WTC11 (cell line): ENCODE data around the gene CD34. TPM values are rescaled to one million over a fixed set of nuclear protein-coding genes. Genes with fewer than 3 reads are reported as not detected.

Experiments
- ATAC-seq: fragments of 200-7000 bp; cut with Tn5 transposase; 2 replicates; pipeline ENCODE4 v1.10.0; 2021; ENCODE audit warnings: mild to moderate bottlenecking, moderate library complexity
- CTCF ChIA-PET: fragments of 300-600 bp; sonication (Branson Sonifier 250); formaldehyde crosslinking; loops from one replicate; lab custom pipeline; 2021; ENCODE audit warnings: antibody characterized with exemption; lab: Charles Lee
- POLR2A ChIA-PET: fragments of 350-600 bp; sonication (Branson Sonifier 250); formaldehyde crosslinking; loops from one replicate; lab custom pipeline; 2021; ENCODE audit warnings: antibody characterized with exemption; lab: Charles Lee
- DNase-seq: peaks from one replicate; pipeline ENCODE4 v3.0.0; 2021; ENCODE audit warnings: low spot score
- H3K27ac Mint-ChIP-seq: 2 replicates; pipeline ENCODE4 v1.8.0; 2021; ENCODE audit warnings: mixed read lengths
- H3K27me3 Mint-ChIP-seq: 2 replicates; pipeline ENCODE4 v1.8.0; 2021; ENCODE audit warnings: low read depth, mild to moderate bottlenecking, moderate library complexity, mixed read lengths
- H3K36me3 Mint-ChIP-seq: 2 replicates; pipeline ENCODE4 v1.8.0; 2021; ENCODE audit warnings: mixed read lengths
- H3K4me1 Mint-ChIP-seq: 2 replicates; pipeline ENCODE4 v1.8.0; 2022; ENCODE audit warnings: mixed read lengths
- H3K4me3 Mint-ChIP-seq: 2 replicates; pipeline ENCODE4 v1.8.0; 2021; ENCODE audit warnings: mild to moderate bottlenecking, moderate library complexity, mixed read lengths
- H3K9me3 Mint-ChIP-seq: 2 replicates; pipeline ENCODE4 v1.8.0; 2021; ENCODE audit warnings: mixed read lengths
- CTCF ChIP-seq: fragments of 200-600 bp; IDR thresholded peaks from 2 replicates; pipeline ENCODE4 v1.8.0; 2022; ENCODE audit warnings: antibody characterized with exemption
- ESRRA ChIP-seq: sonication (generic); formaldehyde crosslinking; IDR thresholded peaks from 2 replicates; pipeline ENCODE4 v1.8.1; 2022; ENCODE audit warnings: mild to moderate bottlenecking, missing genetic modification reagents, borderline replicate concordance
- ETV6 ChIP-seq: sonication (generic); formaldehyde crosslinking; IDR thresholded peaks from 2 replicates; pipeline ENCODE4 v1.8.1; 2022; ENCODE audit warnings: mild to moderate bottlenecking, missing genetic modification reagents
- GTF2I ChIP-seq: fragments of 250-450 bp; sonication (Bioruptor Pico); conservative IDR thresholded peaks from 2 replicates; pipeline ENCODE4 v1.4.0; 2021; ENCODE audit warnings: mild to moderate bottlenecking
- HMGA2 ChIP-seq: fragments of 250-450 bp; sonication (Bioruptor Pico); IDR thresholded peaks from 2 replicates; pipeline ENCODE4 v1.4.0; 2021; ENCODE audit warnings: mild to moderate bottlenecking, moderate library complexity
- IRF1 ChIP-seq: sonication (generic); formaldehyde crosslinking; IDR thresholded peaks from 2 replicates; pipeline ENCODE4 v1.8.0; 2023; ENCODE audit warnings: missing genetic modification reagents
- JAZF1 ChIP-seq: fragments of 250-450 bp; sonication (Bioruptor Pico); IDR thresholded peaks from 2 replicates; pipeline ENCODE4 v1.9.0; 2021; ENCODE audit warnings: moderate library complexity, mild to moderate bottlenecking, inconsistent platforms
- JUN ChIP-seq: sonication (generic); formaldehyde crosslinking; IDR thresholded peaks from 2 replicates; pipeline ENCODE4 v1.8.0; 2023; ENCODE audit warnings: mild to moderate bottlenecking, missing genetic modification reagents
- NFE2L1 ChIP-seq: sonication (generic); formaldehyde crosslinking; IDR thresholded peaks from 2 replicates; pipeline ENCODE4 v1.8.1; 2023; ENCODE audit warnings: missing genetic modification reagents
- NR1H2 ChIP-seq: sonication (generic); formaldehyde crosslinking; IDR thresholded peaks from 2 replicates; pipeline ENCODE4 v1.9.0; 2021; ENCODE audit warnings: mild to moderate bottlenecking, moderate library complexity, missing genetic modification reagents
- OVOL2 ChIP-seq: fragments of 250-450 bp; sonication (Bioruptor Pico); IDR thresholded peaks from 2 replicates; pipeline ENCODE4 v1.9.0; 2021; ENCODE audit warnings: mild to moderate bottlenecking, borderline replicate concordance
- SMAD4 ChIP-seq: sonication (generic); formaldehyde crosslinking; IDR thresholded peaks from 2 replicates; pipeline ENCODE4 v1.8.0; 2022; ENCODE audit warnings: mild to moderate bottlenecking, missing genetic modification reagents
- TCF7 ChIP-seq: sonication (generic); formaldehyde crosslinking; IDR thresholded peaks from 2 replicates; pipeline ENCODE4 v1.8.0; 2022; ENCODE audit warnings: mild to moderate bottlenecking, low read depth, missing genetic modification reagents, moderate library complexity
- TEAD1 ChIP-seq: sonication (generic); formaldehyde crosslinking; IDR thresholded peaks from 2 replicates; pipeline ENCODE4 v1.8.0; 2022; ENCODE audit warnings: mild to moderate bottlenecking, missing genetic modification reagents
- total RNA-seq: library from RNA; stranded (reverse); gene quantifications from 3 replicates; pipeline ENCODE4 v1.2.3, GENCODE V29; 2021
- TF ChIP-seq, protein P1 (sequence below): fragments of 250-450 bp; sonication (Bioruptor Pico); IDR thresholded peaks from 2 replicates; pipeline ENCODE4 v1.9.0; 2021; ENCODE audit warnings: mild to moderate bottlenecking
- TF ChIP-seq, protein P2 (sequence below): sonication (generic); formaldehyde crosslinking; IDR thresholded peaks from 2 replicates; pipeline ENCODE4 v1.8.1; 2023; ENCODE audit warnings: mild to moderate bottlenecking, moderate library complexity, missing genetic modification reagents
- TF ChIP-seq, protein P3 (sequence below): sonication (generic); formaldehyde crosslinking; IDR thresholded peaks from 2 replicates; pipeline ENCODE4 v1.8.0; 2022; ENCODE audit warnings: missing genetic modification reagents

CD34 gene
- total RNA-seq, 1 experiment from 2014 or later: 0.35 TPM

- H3K4me1 Mint-ChIP-seq: peaks cover 11% of the 10 kb centered on the region; the same call in 1 of the 2 replicates
- no peaks in the 10 kb centered on the region for H3K9me3 Mint-ChIP-seq
- H3K27ac Mint-ChIP-seq: no peak overlapping the region
- no peak overlapping the region for H3K4me3 Mint-ChIP-seq
- POLR2A ChIA-PET: no interaction called here
- no peak for ATAC-seq
- TF ChIP-seq GTF2I (CRISPR knock-in tag): no peak
- TF ChIP-seq, protein P1, sequence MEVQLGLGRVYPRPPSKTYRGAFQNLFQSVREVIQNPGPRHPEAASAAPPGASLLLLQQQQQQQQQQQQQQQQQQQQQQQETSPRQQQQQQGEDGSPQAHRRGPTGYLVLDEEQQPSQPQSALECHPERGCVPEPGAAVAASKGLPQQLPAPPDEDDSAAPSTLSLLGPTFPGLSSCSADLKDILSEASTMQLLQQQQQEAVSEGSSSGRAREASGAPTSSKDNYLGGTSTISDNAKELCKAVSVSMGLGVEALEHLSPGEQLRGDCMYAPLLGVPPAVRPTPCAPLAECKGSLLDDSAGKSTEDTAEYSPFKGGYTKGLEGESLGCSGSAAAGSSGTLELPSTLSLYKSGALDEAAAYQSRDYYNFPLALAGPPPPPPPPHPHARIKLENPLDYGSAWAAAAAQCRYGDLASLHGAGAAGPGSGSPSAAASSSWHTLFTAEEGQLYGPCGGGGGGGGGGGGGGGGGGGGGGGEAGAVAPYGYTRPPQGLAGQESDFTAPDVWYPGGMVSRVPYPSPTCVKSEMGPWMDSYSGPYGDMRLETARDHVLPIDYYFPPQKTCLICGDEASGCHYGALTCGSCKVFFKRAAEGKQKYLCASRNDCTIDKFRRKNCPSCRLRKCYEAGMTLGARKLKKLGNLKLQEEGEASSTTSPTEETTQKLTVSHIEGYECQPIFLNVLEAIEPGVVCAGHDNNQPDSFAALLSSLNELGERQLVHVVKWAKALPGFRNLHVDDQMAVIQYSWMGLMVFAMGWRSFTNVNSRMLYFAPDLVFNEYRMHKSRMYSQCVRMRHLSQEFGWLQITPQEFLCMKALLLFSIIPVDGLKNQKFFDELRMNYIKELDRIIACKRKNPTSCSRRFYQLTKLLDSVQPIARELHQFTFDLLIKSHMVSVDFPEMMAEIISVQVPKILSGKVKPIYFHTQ (CRISPR knock-in tag): no peak
- TF ChIP-seq NR1H2 (CRISPR knock-in tag): no peak
- TF ChIP-seq ESRRA (CRISPR knock-in tag): no peak
- no peak for TF ChIP-seq JUN (CRISPR knock-in tag)
- TF ChIP-seq IRF1 (CRISPR knock-in tag): no peak
- no peak for TF ChIP-seq ETV6
- TF ChIP-seq SMAD4: no peak
- no peak for TF ChIP-seq NFE2L1
- TF ChIP-seq JAZF1: no peak
- TF ChIP-seq, protein P2, sequence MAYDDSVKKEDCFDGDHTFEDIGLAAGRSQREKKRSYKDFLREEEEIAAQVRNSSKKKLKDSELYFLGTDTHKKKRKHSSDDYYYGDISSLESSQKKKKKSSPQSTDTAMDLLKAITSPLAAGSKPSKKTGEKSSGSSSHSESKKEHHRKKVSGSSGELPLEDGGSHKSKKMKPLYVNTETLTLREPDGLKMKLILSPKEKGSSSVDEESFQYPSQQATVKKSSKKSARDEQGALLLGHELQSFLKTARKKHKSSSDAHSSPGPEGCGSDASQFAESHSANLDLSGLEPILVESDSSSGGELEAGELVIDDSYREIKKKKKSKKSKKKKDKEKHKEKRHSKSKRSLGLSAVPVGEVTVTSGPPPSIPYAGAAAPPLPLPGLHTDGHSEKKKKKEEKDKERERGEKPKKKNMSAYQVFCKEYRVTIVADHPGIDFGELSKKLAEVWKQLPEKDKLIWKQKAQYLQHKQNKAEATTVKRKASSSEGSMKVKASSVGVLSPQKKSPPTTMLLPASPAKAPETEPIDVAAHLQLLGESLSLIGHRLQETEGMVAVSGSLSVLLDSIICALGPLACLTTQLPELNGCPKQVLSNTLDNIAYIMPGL (CRISPR knock-in tag): no peak
- TF ChIP-seq HMGA2 (CRISPR knock-in tag): no peak
- TF ChIP-seq TEAD1 (CRISPR knock-in tag): no peak
- TF ChIP-seq CTCF: no peak
- no peak for TF ChIP-seq TCF7 (CRISPR knock-in tag)
- TF ChIP-seq, protein P3, sequence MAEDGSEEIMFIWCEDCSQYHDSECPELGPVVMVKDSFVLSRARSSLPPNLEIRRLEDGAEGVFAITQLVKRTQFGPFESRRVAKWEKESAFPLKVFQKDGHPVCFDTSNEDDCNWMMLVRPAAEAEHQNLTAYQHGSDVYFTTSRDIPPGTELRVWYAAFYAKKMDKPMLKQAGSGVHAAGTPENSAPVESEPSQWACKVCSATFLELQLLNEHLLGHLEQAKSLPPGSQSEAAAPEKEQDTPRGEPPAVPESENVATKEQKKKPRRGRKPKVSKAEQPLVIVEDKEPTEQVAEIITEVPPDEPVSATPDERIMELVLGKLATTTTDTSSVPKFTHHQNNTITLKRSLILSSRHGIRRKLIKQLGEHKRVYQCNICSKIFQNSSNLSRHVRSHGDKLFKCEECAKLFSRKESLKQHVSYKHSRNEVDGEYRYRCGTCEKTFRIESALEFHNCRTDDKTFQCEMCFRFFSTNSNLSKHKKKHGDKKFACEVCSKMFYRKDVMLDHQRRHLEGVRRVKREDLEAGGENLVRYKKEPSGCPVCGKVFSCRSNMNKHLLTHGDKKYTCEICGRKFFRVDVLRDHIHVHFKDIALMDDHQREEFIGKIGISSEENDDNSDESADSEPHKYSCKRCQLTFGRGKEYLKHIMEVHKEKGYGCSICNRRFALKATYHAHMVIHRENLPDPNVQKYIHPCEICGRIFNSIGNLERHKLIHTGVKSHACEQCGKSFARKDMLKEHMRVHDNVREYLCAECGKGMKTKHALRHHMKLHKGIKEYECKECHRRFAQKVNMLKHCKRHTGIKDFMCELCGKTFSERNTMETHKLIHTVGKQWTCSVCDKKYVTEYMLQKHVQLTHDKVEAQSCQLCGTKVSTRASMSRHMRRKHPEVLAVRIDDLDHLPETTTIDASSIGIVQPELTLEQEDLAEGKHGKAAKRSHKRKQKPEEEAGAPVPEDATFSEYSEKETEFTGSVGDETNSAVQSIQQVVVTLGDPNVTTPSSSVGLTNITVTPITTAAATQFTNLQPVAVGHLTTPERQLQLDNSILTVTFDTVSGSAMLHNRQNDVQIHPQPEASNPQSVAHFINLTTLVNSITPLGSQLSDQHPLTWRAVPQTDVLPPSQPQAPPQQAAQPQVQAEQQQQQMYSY (CRISPR knock-in tag): no peak
- no peak for TF ChIP-seq OVOL2 (CRISPR knock-in tag)
- TF ChIP-seq, all 79 proteins: peak for 0
- Mint-ChIP-seq H3K36me3 (no peaks in the 10 kb centered on the region), H3K27me3 (peaks cover 3% of the 10 kb centered on the region; the same call in 1 of the 2 replicates)
- CTCF ChIA-PET: interaction anchor here (0.7 to 2.2 kb wide), 5 partner anchors 11 to 75 kb away, joined by 3 to 15 read pairs (median 5); no protein-coding TSS in a partner anchor
- DNase-seq: no peak
Measured at GRCh38 chr1:207918581-207918980, 7.7 kb upstream of the CD34 start.
